Body of pancreas (tissue), 4 donors: ENCODE measurements around the gene TLR7. TPM values are rescaled to one million over a fixed set of nuclear protein-coding genes. Genes with fewer than 3 reads are reported as not detected.
A peak's percentile ranks its signal among the peaks of the same experiment; 100 is the strongest.

Experiments
- ATAC-seq: fragments of 150-250 bp; one replicate; pipeline ENCODE4 v1.9.1; 2016
- DNase-seq, 4 donors: peaks; one replicate each; pipeline ENCODE4 v3.0.0-alpha.2; 2019
- H3K27ac ChIP-seq, 4 donors: fragments of 200-600 bp; sonication (generic); 1 replicate in 3 of 4; 2 replicates in 1 of 4; pipeline versions ENCODE4 v1.5.1 to v1.6.1; 2016 to 2019; ENCODE audit warnings: mild to moderate bottlenecking in 1 of 4, mixed read lengths in 1 of 4, moderate library complexity in 1 of 4
- H3K27me3 ChIP-seq, 2 donors: fragments of 200-600 bp; sonication (generic); one replicate each; pipeline ENCODE4 v1.6.0; 2016; ENCODE audit warnings: mild to moderate bottlenecking in 1 of 2
- H3K36me3 ChIP-seq, 2 donors: fragments of 200-600 bp; sonication (generic); replicated peaks in 1 of 2; 2 replicates each; pipeline ENCODE4 v1.5.1; 2016; ENCODE audit warnings: low read depth in 2 of 2; ENCODE audit not compliant: insufficient read depth in 1 of 2
- H3K4me1 ChIP-seq: fragments of 200-600 bp; sonication (generic); one replicate; pipeline ENCODE4 v1.6.0; 2016
- H3K4me3 ChIP-seq, 2 donors: fragments of 200-600 bp; sonication (generic); 1 replicate in 1 of 2; 2 replicates in 1 of 2; pipeline ENCODE4 v1.5.1; 2016 to 2019
- H3K9me3 ChIP-seq, 3 donors: fragments of 200-600 bp; sonication (generic); 1 replicate in 2 of 3; 2 replicates in 1 of 3; pipeline ENCODE4 v1.5.1; 2016
- POLR2A ChIP-seq, 3 donors: fragments of 450-650 bp; IDR thresholded peaks; one replicate each; pipeline ENCODE4 v1.6.1; 2016; ENCODE audit warnings: antibody characterized with exemption in 3 of 3, mild to moderate bottlenecking in 2 of 3
- WGBS, 2 donors: methylation state at CpG; one replicate each; pipeline ENCODE4 v1.1.5; 2017; 5-methylcytosine and 5-hydroxymethylcytosine counted together
- intact Hi-C: fragments of 100-400 bp; cut with DNase I; formaldehyde crosslinking; loops from one replicate; pipeline ENCODE4 v1.15.1; 2023
- total RNA-seq, 2 donors: library from RNA; depleted of rRNA; stranded (reverse); fragments of >200 nt; gene quantifications; one replicate each; pipeline ENCODE4 v1.1.0, GENCODE V29; 2016
- TF ChIP-seq, protein P1 (sequence below), 7 experiments: fragments of 450-650 bp in 4 of 7; fragments of 200-600 bp in 3 of 7; sonication (generic) in 3 of 7; IDR thresholded peaks; one replicate each; pipeline ENCODE4 v1.5.1; 2016 to 2019; ENCODE audit warnings: antibody characterized with exemption in 7 of 7

TLR7 gene
- total RNA-seq, 2 donors from 2014 or later: 0.78 TPM; not detected in 1

DNA sequence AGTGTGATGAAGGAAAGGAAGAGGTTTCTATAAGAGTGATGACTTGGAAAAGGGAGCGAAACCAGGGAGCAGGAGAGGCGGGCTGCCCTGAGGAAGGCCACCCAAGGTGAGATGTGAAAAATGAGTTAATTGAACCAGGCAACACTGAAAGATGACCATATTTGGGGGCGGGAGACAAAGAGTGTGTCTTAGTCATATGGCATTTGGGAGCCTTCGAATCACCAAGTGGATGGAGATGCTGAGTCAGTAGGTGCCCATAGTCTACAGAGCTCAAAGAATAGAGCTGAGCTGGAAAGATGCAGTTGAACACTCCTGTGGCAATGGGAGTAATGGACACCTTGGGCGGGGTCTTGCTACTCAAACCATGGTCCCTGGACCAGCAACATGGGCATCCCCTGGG is 31.2 kb downstream of the TLR7 start:
- Histone ChIP-seq H3K9me3 (no peaks in the 10 kb centered on the region), H3K4me1 (no peaks in the 10 kb centered on the region), H3K27ac (no peak overlapping the region), H3K27me3 (no peaks in the 10 kb centered on the region), H3K36me3 (no peaks in the 10 kb centered on the region), H3K4me3 (no peak overlapping the region)
- WGBS, 2 donors: 77 to 82% methylated on average over 5 of the region's 5 CpGs
- intact Hi-C loops: no loop called here
- no peak for TF ChIP-seq POLR2A (IDR thresholded peaks at IDR 0.05)
- TF ChIP-seq, protein P1, sequence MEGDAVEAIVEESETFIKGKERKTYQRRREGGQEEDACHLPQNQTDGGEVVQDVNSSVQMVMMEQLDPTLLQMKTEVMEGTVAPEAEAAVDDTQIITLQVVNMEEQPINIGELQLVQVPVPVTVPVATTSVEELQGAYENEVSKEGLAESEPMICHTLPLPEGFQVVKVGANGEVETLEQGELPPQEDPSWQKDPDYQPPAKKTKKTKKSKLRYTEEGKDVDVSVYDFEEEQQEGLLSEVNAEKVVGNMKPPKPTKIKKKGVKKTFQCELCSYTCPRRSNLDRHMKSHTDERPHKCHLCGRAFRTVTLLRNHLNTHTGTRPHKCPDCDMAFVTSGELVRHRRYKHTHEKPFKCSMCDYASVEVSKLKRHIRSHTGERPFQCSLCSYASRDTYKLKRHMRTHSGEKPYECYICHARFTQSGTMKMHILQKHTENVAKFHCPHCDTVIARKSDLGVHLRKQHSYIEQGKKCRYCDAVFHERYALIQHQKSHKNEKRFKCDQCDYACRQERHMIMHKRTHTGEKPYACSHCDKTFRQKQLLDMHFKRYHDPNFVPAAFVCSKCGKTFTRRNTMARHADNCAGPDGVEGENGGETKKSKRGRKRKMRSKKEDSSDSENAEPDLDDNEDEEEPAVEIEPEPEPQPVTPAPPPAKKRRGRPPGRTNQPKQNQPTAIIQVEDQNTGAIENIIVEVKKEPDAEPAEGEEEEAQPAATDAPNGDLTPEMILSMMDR (IDR thresholded peaks at IDR 0.05): no peak
- no peak for ATAC-seq
- DNase-seq: no peak

DNA sequence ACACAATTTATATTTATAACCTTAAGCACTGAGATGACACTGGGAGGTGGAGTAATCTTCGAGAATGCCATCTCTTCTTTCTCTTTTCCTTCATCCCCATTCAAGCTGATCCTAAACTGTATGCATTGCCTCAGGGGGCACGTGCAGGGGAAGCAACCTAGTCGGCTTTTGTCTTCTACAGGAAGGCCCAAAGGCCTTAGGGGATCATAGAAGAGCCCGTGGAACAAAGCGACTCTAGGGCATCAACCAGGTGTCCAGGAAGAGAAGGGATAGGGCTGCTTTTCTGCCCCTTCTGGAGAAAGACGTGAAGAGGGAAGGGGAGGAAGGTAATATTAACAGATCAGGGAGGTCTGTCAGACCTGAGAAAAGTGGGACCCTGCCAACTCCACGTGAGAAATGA is 32.6 kb downstream of the TLR7 start:
- WGBS, 2 donors: 47 to 51% methylated on average over 7 of the region's 7 CpGs
- Histone ChIP-seq H3K27me3 (no peaks in the 10 kb centered on the region), H3K9me3 (no peaks in the 10 kb centered on the region), H3K27ac (no peak overlapping the region), H3K4me1 (no peaks in the 10 kb centered on the region), H3K36me3 (no peaks in the 10 kb centered on the region), H3K4me3 (no peak overlapping the region)
- TF ChIP-seq, protein P1 (IDR thresholded peaks at IDR 0.05): no peak
- TF ChIP-seq POLR2A (IDR thresholded peaks at IDR 0.05): no peak
- DNase-seq (no peak), ATAC-seq (no peak)
- intact Hi-C loops: no loop called here

DNA sequence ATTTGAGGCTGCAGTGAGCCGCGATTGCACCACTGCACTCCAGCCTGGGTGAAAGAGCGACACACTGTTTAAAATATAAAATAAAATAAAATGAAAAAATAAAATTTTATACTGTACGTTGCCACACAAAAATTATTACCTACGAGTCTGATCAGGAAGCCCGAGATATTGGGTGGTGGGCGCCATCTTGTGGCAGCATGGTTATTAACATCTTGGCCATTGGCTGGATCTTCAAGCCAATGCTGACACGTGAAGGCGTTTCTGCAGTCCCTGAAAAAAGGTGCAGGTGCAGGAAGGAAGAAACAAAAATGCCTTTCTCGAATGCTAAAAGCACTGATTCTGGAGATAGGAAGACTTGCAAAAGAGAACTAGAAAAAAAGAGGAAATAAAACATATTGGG is 34.6 kb downstream of the TLR7 start:
- Histone ChIP-seq H3K36me3 (no peaks in the 10 kb centered on the region), H3K4me3 (no peak overlapping the region), H3K4me1 (no peaks in the 10 kb centered on the region), H3K27me3 (no peaks in the 10 kb centered on the region), H3K9me3 (no peaks in the 10 kb centered on the region), H3K27ac (no peak overlapping the region)
- peak; percentile 63 to 78 (median 66) for DNase-seq
- TF ChIP-seq POLR2A (IDR thresholded peaks at IDR 0.05): no peak
- TF ChIP-seq, protein P1 (IDR thresholded peaks at IDR 0.05): peak; percentile 36 to 66 (median 49)
- WGBS, 2 donors: 8 to 12% methylated on average over 8 to 10 of the region's 10 CpGs
- intact Hi-C loops: no loop called here
- peak; percentile 47 for ATAC-seq

DNA sequence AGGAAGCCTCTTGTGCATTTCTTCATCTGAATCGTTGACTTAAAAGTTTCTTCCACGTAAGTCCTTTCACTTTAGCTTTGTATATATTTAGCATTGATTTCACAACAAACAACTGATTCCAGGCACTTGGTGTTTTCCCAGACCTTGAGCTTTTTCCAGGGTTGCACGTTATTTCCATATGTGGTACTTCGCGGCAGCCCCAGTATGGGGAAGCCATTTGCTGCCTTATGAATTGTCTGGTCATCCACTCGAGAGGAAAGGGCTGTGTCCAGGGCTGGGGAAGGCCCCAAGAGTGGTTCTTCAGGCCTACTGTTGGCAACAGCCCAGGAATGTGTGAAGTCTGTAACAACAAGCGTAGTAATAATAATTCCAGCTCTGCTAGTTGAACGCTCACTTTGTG is 36.8 kb downstream of the TLR7 start:
- 22 to 34% methylated on average over 5 to 8 of the region's 8 CpGs for WGBS, 2 donors
- Histone ChIP-seq H3K9me3 (no peaks in the 10 kb centered on the region), H3K27me3 (no peaks in the 10 kb centered on the region), H3K4me3 (no peak overlapping the region), H3K27ac (no peak overlapping the region), H3K36me3 (no peaks in the 10 kb centered on the region), H3K4me1 (no peaks in the 10 kb centered on the region)
- intact Hi-C loops: no loop called here
- DNase-seq (no peak), ATAC-seq (no peak)
- no peak for TF ChIP-seq POLR2A (IDR thresholded peaks at IDR 0.05)
- TF ChIP-seq, protein P1 (IDR thresholded peaks at IDR 0.05): no peak

DNA sequence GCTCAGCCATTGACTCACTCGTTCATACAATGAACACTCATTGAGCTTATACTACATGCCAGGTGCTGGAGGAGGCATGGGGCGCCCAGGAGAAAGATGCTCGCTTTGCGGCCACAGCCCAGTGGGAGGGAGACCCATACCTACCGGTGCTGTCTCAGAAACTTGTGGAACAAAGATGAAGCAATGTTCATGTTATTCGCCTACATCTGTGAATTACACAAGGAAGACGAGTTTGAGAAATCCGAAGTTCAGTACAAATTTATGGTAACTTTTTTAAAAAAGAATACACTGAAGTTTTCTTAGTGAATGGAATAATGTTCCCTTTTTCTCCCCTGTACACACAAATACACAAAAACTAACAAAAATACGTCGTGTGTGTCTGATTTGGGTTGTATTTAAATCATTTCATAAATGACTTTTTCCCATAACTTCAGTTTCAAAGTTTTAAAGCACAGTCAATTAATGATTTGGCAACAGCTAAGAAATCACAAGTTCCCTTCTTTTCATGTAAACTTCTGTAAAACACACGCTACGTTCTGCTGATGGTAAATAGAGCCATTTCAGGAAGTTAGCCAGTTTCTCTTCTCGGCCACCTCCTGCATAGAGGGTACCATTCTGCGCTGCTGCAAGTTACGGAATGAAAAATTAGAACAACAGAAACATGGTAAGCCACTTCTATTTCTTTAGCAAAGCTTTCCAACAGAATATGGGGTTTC is 39.3 kb downstream of the TLR7 start, which contains the start of gene TLR8:
Gene TLR8, plus strand, starts transcription at position 575 of the 716 bp plus-strand sequence. Its CDS starts 87 bp downstream, at position 662.
- Histone ChIP-seq H3K9me3 (no peaks in the 10 kb centered on the region), H3K4me3 (no peak within 1 kb of the TSS), H3K36me3 (no peaks in the 10 kb centered on the region), H3K27ac (no peak within 1 kb of the TSS), H3K27me3 (no peaks in the 10 kb centered on the region), H3K4me1 (no peaks in the 10 kb centered on the region)
- no peak for TF ChIP-seq POLR2A (IDR thresholded peaks at IDR 0.05)
- TF ChIP-seq, protein P1 (IDR thresholded peaks at IDR 0.05): no peak
- ATAC-seq (no peak), DNase-seq (no peak)
- 79 to 88% methylated on average over 15 of the region's 15 CpGs for WGBS, 2 donors
- intact Hi-C loops: no loop called here
